HEK293 (cell line): ENCODE results near the gene B4GALNT1.

Experiments used
- CTCF ChIP-seq: fragments of 450-650 bp; formaldehyde crosslinking; IDR thresholded peaks from 2 replicates; pipeline ENCODE4 v1.5.1; 2016; ENCODE audit warnings: missing biosample characterization, missing genetic modification characterization
- KLF1 ChIP-seq: fragments of 450-650 bp; formaldehyde crosslinking; IDR thresholded peaks from 2 replicates; pipeline ENCODE4 v1.5.1; 2016; ENCODE audit warnings: missing biosample characterization, missing genetic modification characterization
- KLF17 ChIP-seq: fragments of 450-650 bp; formaldehyde crosslinking; IDR thresholded peaks from 2 replicates; pipeline ENCODE4 v1.5.1; 2016; ENCODE audit warnings: missing biosample characterization, missing genetic modification characterization
- OVOL3 ChIP-seq: fragments of 450-650 bp; formaldehyde crosslinking; IDR thresholded peaks from 2 replicates; pipeline ENCODE4 v1.5.1; 2016; ENCODE audit warnings: missing biosample characterization, missing genetic modification characterization
- PRDM10 ChIP-seq: fragments of 450-650 bp; formaldehyde crosslinking; IDR thresholded peaks from 2 replicates; pipeline ENCODE4 v1.5.1; 2016; ENCODE audit warnings: missing biosample characterization, missing genetic modification characterization
- REST ChIP-seq: fragments of 450-650 bp; formaldehyde crosslinking; IDR thresholded peaks from 2 replicates; pipeline ENCODE4 v1.5.1; 2016; ENCODE audit warnings: missing biosample characterization, missing genetic modification characterization
- SP2 ChIP-seq: fragments of 450-650 bp; formaldehyde crosslinking; IDR thresholded peaks from 2 replicates; pipeline ENCODE4 v1.5.1; 2016; ENCODE audit warnings: missing biosample characterization, missing genetic modification characterization
- ZBTB17 ChIP-seq: fragments of 450-650 bp; formaldehyde crosslinking; IDR thresholded peaks from 2 replicates; pipeline ENCODE4 v1.5.1; 2016; ENCODE audit warnings: missing biosample characterization, missing genetic modification characterization
- ZNF10 ChIP-seq: fragments of 450-650 bp; formaldehyde crosslinking; IDR thresholded peaks from 2 replicates; pipeline ENCODE4 v1.5.1; 2017; ENCODE audit warnings: missing biosample characterization, missing genetic modification characterization
- ZNF121 ChIP-seq: fragments of 450-650 bp; formaldehyde crosslinking; IDR thresholded peaks from 2 replicates; pipeline ENCODE4 v1.5.1; 2016; ENCODE audit warnings: missing biosample characterization, missing genetic modification characterization
- ZNF311 ChIP-seq: fragments of 450-650 bp; formaldehyde crosslinking; IDR thresholded peaks from 2 replicates; pipeline ENCODE4 v1.5.1; 2017; ENCODE audit warnings: missing biosample characterization, missing genetic modification characterization, borderline replicate concordance
- ZNF341 ChIP-seq: fragments of 450-650 bp; formaldehyde crosslinking; IDR thresholded peaks from 2 replicates; pipeline ENCODE4; 2016; ENCODE audit warnings: low read depth, missing biosample characterization, missing genetic modification characterization
- ZNF398 ChIP-seq: fragments of 450-650 bp; formaldehyde crosslinking; IDR thresholded peaks from 2 replicates; pipeline ENCODE4 v1.5.1; 2017; ENCODE audit warnings: missing biosample characterization, missing genetic modification characterization
- ZNF473 ChIP-seq: fragments of 450-650 bp; formaldehyde crosslinking; IDR thresholded peaks from 2 replicates; pipeline ENCODE4 v1.5.1; 2017; ENCODE audit warnings: missing biosample characterization, missing genetic modification characterization
- ZNF501 ChIP-seq: fragments of 450-650 bp; formaldehyde crosslinking; IDR thresholded peaks from 2 replicates; pipeline ENCODE4 v1.5.1; 2016; ENCODE audit warnings: missing biosample characterization, missing genetic modification characterization
- ZNF544 ChIP-seq: fragments of 450-650 bp; formaldehyde crosslinking; IDR thresholded peaks from 2 replicates; pipeline ENCODE4 v1.5.0; 2017; ENCODE audit warnings: missing biosample characterization, missing genetic modification characterization
- ZNF561 ChIP-seq: fragments of 450-650 bp; IDR thresholded peaks from 2 replicates; pipeline ENCODE4 v1.5.1; 2018; ENCODE audit warnings: missing biosample characterization, missing genetic modification characterization, borderline replicate concordance
- ZNF639 ChIP-seq: fragments of 450-650 bp; formaldehyde crosslinking; IDR thresholded peaks from 2 replicates; pipeline ENCODE4 v1.5.1; 2016; ENCODE audit warnings: missing biosample characterization, missing genetic modification characterization
- ZNF707 ChIP-seq: fragments of 450-650 bp; formaldehyde crosslinking; IDR thresholded peaks from 2 replicates; pipeline ENCODE4 v1.5.1; 2016; ENCODE audit warnings: missing biosample characterization, missing genetic modification characterization
- ZSCAN18 ChIP-seq: fragments of 450-650 bp; formaldehyde crosslinking; IDR thresholded peaks from 2 replicates; pipeline ENCODE4 v1.5.1; 2016; ENCODE audit warnings: missing biosample characterization, missing genetic modification characterization
- ZSCAN23 ChIP-seq: fragments of 450-650 bp; formaldehyde crosslinking; IDR thresholded peaks from 2 replicates; pipeline ENCODE4 v1.5.1; 2016; ENCODE audit warnings: missing biosample characterization, missing genetic modification characterization
- ZSCAN30 ChIP-seq: fragments of 450-650 bp; IDR thresholded peaks from 2 replicates; pipeline ENCODE4 v1.5.1; 2018; ENCODE audit warnings: missing biosample characterization, mild to moderate bottlenecking, missing genetic modification characterization, moderate library complexity

The B4GALNT1 gene

GRCh38 chr12:57611108-57611826 is 21.7 kb downstream of the B4GALNT1 start, which contains the start of gene ARHGEF25 (continued):
- 0 out of 2 replicates have a peak, but pooled peaks have one; percentile 22 for TF ChIP-seq CTCF
- no peak for TF ChIP-seq ZNF544 (tag by site-specific recombination)
- peak; percentile 61; the same call in 1 of the 2 replicates for TF ChIP-seq KLF1 (tag by site-specific recombination)
- peak; percentile 52; the same call in 1 of the 2 replicates for TF ChIP-seq ZNF10
- TF ChIP-seq OVOL3 = 0 out of 2 replicates have a peak, but pooled peaks have one; percentile 43
- TF ChIP-seq ZNF398 (tag by site-specific recombination) = peak; percentile 92
- no peak for TF ChIP-seq ZNF311 (tag by site-specific recombination)
- no peak for TF ChIP-seq ZNF121 (tag by site-specific recombination)
- no peak for TF ChIP-seq ZNF707 (tag by site-specific recombination)
- TF ChIP-seq REST (tag by site-specific recombination) = no peak
- peak; percentile 70 for TF ChIP-seq SP2 (tag by site-specific recombination)
- TF ChIP-seq ZNF341 (tag by site-specific recombination) = peak; percentile 36; the same call in 1 of the 2 replicates
- peak; percentile 81 for TF ChIP-seq ZNF501 (tag by site-specific recombination)
- TF ChIP-seq ZNF561 = peak; percentile 77; the same call in 1 of the 2 replicates
- peak; percentile 89 for TF ChIP-seq KLF17 (tag by site-specific recombination)
- 0 out of 2 replicates have a peak, but pooled peaks have one; percentile 37 for TF ChIP-seq ZNF639
- TF ChIP-seq PRDM10 (tag by site-specific recombination) = peak; percentile 67
- no peak for TF ChIP-seq ZSCAN18 (tag by site-specific recombination)
- TF ChIP-seq ZNF473 (tag by site-specific recombination) = no peak
- peak; percentile 62 for TF ChIP-seq ZBTB17 (tag by site-specific recombination)
- TF ChIP-seq ZSCAN30 (tag by site-specific recombination) = peak; percentile 48; the same call in 1 of the 2 replicates
- 0 out of 2 replicates have a peak, but pooled peaks have one; percentile 17 for TF ChIP-seq ZSCAN23
